ENCODE measurements around the gene KAT5. TPM values are rescaled to one million over a fixed set of nuclear protein-coding genes. Genes with fewer than 3 reads are reported as not detected.
A peak's percentile ranks its signal among the peaks of the same experiment; 100 is the strongest.

The KAT5 gene
- total and polyA plus RNA-seq, 12 donors, result 52.0 to 199 (median 66.8) TPM

GRCh38 chr11:65714433-65714832 lies 2.4 kb downstream of the KAT5 start:
- no peak for DNase-seq
- Histone ChIP-seq H3K27ac (no peak overlapping the region), H3K36me3 (replicated peaks in 1 of 2) (peaks cover 0 to 63% of the 10 kb centered on the region in 2 donors), H3K9me3 (replicated peaks in 1 of 3) (no peaks in the 10 kb centered on the region), H3K27me3 (no peaks in the 10 kb centered on the region), H3K4me1 (replicated peaks in 1 of 2) (peaks cover 18 to 29% of the 10 kb centered on the region in 2 donors), H3K4me3 (no peak overlapping the region)
- TF ChIP-seq POLR2A (IDR thresholded peaks at IDR 0.05), result no peak
- TF ChIP-seq, protein P1, sequence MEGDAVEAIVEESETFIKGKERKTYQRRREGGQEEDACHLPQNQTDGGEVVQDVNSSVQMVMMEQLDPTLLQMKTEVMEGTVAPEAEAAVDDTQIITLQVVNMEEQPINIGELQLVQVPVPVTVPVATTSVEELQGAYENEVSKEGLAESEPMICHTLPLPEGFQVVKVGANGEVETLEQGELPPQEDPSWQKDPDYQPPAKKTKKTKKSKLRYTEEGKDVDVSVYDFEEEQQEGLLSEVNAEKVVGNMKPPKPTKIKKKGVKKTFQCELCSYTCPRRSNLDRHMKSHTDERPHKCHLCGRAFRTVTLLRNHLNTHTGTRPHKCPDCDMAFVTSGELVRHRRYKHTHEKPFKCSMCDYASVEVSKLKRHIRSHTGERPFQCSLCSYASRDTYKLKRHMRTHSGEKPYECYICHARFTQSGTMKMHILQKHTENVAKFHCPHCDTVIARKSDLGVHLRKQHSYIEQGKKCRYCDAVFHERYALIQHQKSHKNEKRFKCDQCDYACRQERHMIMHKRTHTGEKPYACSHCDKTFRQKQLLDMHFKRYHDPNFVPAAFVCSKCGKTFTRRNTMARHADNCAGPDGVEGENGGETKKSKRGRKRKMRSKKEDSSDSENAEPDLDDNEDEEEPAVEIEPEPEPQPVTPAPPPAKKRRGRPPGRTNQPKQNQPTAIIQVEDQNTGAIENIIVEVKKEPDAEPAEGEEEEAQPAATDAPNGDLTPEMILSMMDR (IDR thresholded peaks at IDR 0.05), result no peak
- intact Hi-C loops (cut with DNase I), result loop anchor here in 1 of 2 donors (5.0 kb wide), 1 partner anchor 68 kb away; the partner anchor contains the start of gene AP5B1
- WGBS, 4 donors, result 89 to 93% (median 90%) methylated on average over 15 to 16 of the region's 16 CpGs

DNA sequence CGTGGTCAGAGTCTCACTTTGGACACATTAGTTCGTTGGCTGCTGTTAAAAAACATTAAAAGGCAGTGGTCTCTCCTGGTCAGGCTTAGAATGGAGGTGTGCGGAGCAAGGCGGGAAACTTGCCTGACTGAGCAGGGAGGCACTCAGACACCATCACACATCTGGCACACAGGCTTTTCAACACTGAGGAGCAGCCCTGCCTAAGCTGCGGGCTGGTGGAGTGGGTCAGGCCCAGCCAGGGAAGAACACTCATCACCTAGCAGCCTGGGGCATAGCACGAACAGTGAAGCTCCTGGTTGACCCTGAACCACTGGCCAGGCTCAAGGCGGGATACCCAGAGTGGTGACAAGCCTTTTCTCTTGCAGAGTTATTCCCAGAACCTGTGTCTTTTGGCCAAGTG lies 4.2 kb downstream of the KAT5 start:
- intact Hi-C loops (cut with DNase I), result loop anchor here (5.0 kb wide), 2 partner anchors 56 to 101 kb away; no protein-coding TSS in a partner anchor
- peaks cover 24 to 30% of the 10 kb centered on the region in 2 donors for H3K4me1 ChIP-seq (replicated peaks in 1 of 2)
- peaks cover 0 to 64% of the 10 kb centered on the region in 2 donors for H3K36me3 ChIP-seq (replicated peaks in 1 of 2)
- H3K9me3 ChIP-seq (replicated peaks in 1 of 3), result no peaks in the 10 kb centered on the region
- DNase-seq, result peak in 1 of 7 donors; percentile 12
- WGBS, 4 donors, result 71 to 91% (median 83%) methylated on average over 5 to 7 of the region's 7 CpGs
- H3K27ac ChIP-seq, result no peak overlapping the region
- no peak overlapping the region for H3K4me3 ChIP-seq
- H3K27me3 ChIP-seq, result no peaks in the 10 kb centered on the region
- TF ChIP-seq POLR2A (IDR thresholded peaks at IDR 0.05), result no peak
- TF ChIP-seq, protein P1 (IDR thresholded peaks at IDR 0.05), result no peak

DNA sequence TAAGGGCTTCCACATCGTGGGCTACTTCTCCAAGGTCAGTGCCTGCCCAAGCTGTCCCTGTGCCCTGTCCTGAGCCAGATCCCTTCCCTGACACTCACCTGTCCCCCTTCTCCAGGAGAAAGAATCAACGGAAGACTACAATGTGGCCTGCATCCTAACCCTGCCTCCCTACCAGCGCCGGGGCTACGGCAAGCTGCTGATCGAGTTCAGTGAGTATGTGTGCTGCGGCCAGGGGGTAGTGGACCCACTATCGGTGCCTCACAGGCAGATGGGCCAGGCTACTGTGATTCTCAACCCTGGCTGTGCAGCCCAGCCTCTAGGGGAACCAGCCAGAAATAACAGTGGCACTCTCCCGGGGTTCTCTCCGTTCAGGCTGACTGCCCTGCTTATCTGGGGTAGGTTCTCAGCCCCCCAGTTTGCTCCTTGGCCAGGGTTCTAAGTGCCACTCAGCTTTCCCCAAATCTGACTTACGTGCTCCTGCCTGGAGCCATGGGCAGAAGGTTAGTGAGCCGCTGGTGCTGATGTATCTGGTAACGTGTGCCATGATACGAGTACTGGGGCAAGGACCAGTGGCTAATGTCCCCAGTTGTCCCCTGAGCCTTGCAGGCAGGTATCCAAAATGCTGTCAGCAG lies 4.8 kb downstream of the KAT5 start:
- TF ChIP-seq POLR2A (IDR thresholded peaks at IDR 0.05), result no peak
- TF ChIP-seq, protein P1 (IDR thresholded peaks at IDR 0.05), result no peak
- intact Hi-C loops (cut with DNase I), result loop anchor here (5.0 kb wide), 2 partner anchors 55 to 100 kb away; no protein-coding TSS in a partner anchor
- H3K27ac ChIP-seq, result no peak overlapping the region
- WGBS, 4 donors, result 80 to 83% (median 82%) methylated on average over 7 to 14 of the region's 14 CpGs
- H3K27me3 ChIP-seq, result no peaks in the 10 kb centered on the region
- H3K4me1 ChIP-seq (replicated peaks in 1 of 2), result peaks cover 24 to 30% of the 10 kb centered on the region in 2 donors
- no peak overlapping the region for H3K4me3 ChIP-seq
- DNase-seq, result no peak
- H3K9me3 ChIP-seq (replicated peaks in 1 of 3), result no peaks in the 10 kb centered on the region
- peaks cover 0 to 64% of the 10 kb centered on the region in 2 donors for H3K36me3 ChIP-seq (replicated peaks in 1 of 2)

DNA sequence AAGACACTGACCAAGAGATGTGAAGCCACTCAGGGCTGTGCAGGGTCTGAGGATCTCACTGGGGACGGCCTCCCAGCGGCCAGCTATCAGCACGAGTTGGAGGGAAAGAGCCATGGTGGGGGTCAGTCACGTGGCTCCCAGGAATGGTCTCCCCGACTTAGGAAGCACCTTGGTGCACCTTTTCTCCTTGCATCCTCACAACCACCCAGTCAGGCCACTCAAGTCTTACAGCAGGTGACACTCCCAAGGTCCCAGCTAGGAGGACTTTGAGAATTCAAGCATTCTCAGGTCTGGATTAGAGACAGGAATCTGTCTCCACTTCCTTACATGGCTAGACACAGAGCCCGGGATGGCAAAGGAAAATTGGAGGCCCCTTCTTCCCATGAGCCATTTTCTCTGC lies 5.9 kb downstream of the KAT5 start:
- WGBS, 4 donors, result 70 to 76% (median 75%) methylated on average over 5 to 6 of the region's 6 CpGs
- Histone ChIP-seq H3K36me3 (replicated peaks in 1 of 2) (peaks cover 0 to 64% of the 10 kb centered on the region in 2 donors), H3K27ac (peak overlapping the region in 1 of 5 donors; percentile 4), H3K27me3 (no peaks in the 10 kb centered on the region), H3K4me3 (no peak overlapping the region), H3K4me1 (replicated peaks in 1 of 2) (peaks cover 20 to 26% of the 10 kb centered on the region in 2 donors), H3K9me3 (replicated peaks in 1 of 3) (no peaks in the 10 kb centered on the region)
- intact Hi-C loops (cut with DNase I), result loop anchor here (5.0 kb wide), 2 partner anchors 54 to 99 kb away; no protein-coding TSS in a partner anchor
- TF ChIP-seq, protein P1 (IDR thresholded peaks at IDR 0.05), result no peak
- no peak for TF ChIP-seq POLR2A (IDR thresholded peaks at IDR 0.05)
- DNase-seq, result no peak

All from adrenal gland (tissue), 12 donors.